Body of pancreas (tissue), 4 donors: ENCODE results near the gene PRDX2. TPM values are rescaled to one million over a fixed set of nuclear protein-coding genes. Genes with fewer than 3 reads are reported as not detected.
"Not testable (repeated sequence)": the region's sequence is repeated elsewhere in the genome, so short reads cannot be mapped to it uniquely, and the experiment has no call there.

Experiments
- ATAC-seq: fragments of 150-250 bp; one replicate; pipeline ENCODE4 v1.9.1; 2016
- DNase-seq, 4 donors: peaks; one replicate each; pipeline ENCODE4 v3.0.0-alpha.2; 2019
- H3K27ac ChIP-seq, 4 donors: fragments of 200-600 bp; sonication (generic); 1 replicate in 3 of 4; 2 replicates in 1 of 4; pipeline versions ENCODE4 v1.5.1 to v1.6.1; 2016 to 2019; ENCODE audit warnings: mild to moderate bottlenecking in 1 of 4, mixed read lengths in 1 of 4, moderate library complexity in 1 of 4
- H3K27me3 ChIP-seq, 2 donors: fragments of 200-600 bp; sonication (generic); one replicate each; pipeline ENCODE4 v1.6.0; 2016; ENCODE audit warnings: mild to moderate bottlenecking in 1 of 2
- H3K36me3 ChIP-seq, 2 donors: fragments of 200-600 bp; sonication (generic); replicated peaks in 1 of 2; 2 replicates each; pipeline ENCODE4 v1.5.1; 2016; ENCODE audit warnings: low read depth in 2 of 2; ENCODE audit not compliant: insufficient read depth in 1 of 2
- H3K4me1 ChIP-seq: fragments of 200-600 bp; sonication (generic); one replicate; pipeline ENCODE4 v1.6.0; 2016
- H3K4me3 ChIP-seq, 2 donors: fragments of 200-600 bp; sonication (generic); 1 replicate in 1 of 2; 2 replicates in 1 of 2; pipeline ENCODE4 v1.5.1; 2016 to 2019
- H3K9me3 ChIP-seq, 3 donors: fragments of 200-600 bp; sonication (generic); 1 replicate in 2 of 3; 2 replicates in 1 of 3; pipeline ENCODE4 v1.5.1; 2016
- CTCF ChIP-seq, 7 experiments: fragments of 450-650 bp in 4 of 7; fragments of 200-600 bp in 3 of 7; sonication (generic) in 3 of 7; IDR thresholded peaks; one replicate each; pipeline ENCODE4 v1.5.1; 2016 to 2019; ENCODE audit warnings: antibody characterized with exemption in 7 of 7
- POLR2A ChIP-seq, 3 donors: fragments of 450-650 bp; IDR thresholded peaks; one replicate each; pipeline ENCODE4 v1.6.1; 2016; ENCODE audit warnings: antibody characterized with exemption in 3 of 3, mild to moderate bottlenecking in 2 of 3
- WGBS, 2 donors: methylation state at CpG; one replicate each; pipeline ENCODE4 v1.1.5; 2017; 5-methylcytosine and 5-hydroxymethylcytosine counted together
- intact Hi-C: fragments of 100-400 bp; cut with DNase I; formaldehyde crosslinking; loops from one replicate; pipeline ENCODE4 v1.15.1; 2023
- total RNA-seq, 2 donors: library from RNA; depleted of rRNA; stranded (reverse); fragments of >200 nt; gene quantifications; one replicate each; pipeline ENCODE4 v1.1.0, GENCODE V29; 2016

The PRDX2 gene
- 100 to 1,000 TPM; 105 to 146 TPM for total RNA-seq

GRCh38 chr19:12801466-12802266 lies at the start of gene PRDX2, which contains the start of gene THSD8:
TSS of gene PRDX2 (minus strand) at chr19:12801800. CDS start at chr19:12801261, 539 bp downstream.
TSS of gene THSD8 (plus strand) at chr19:12802069. CDS start at chr19:12802072, 3 bp downstream.
- H3K4me1 ChIP-seq = peaks cover 33% of the 10 kb centered on the region
- H3K27ac ChIP-seq = peak within 1 kb of the TSS; percentile 66 to 80 (median 75)
- intact Hi-C loops = loop anchor here (5.0 kb wide), 1 partner anchor 39 kb away; no protein-coding TSS in a partner anchor
- no peaks in the 10 kb centered on the region for H3K36me3 ChIP-seq
- peak within 1 kb of the TSS; percentile 50 to 73 for H3K4me3 ChIP-seq
- WGBS, 2 donors = 0 to 1% methylated on average over 4 to 76 of the region's 78 CpGs
- no peaks in the 10 kb centered on the region for H3K27me3 ChIP-seq
- peak; percentile 84 to 90 (median 88) for DNase-seq
- TF ChIP-seq CTCF (IDR thresholded peaks at IDR 0.05) (peak in 1 of 7 experiments; percentile 13), POLR2A (IDR thresholded peaks at IDR 0.05) (peak; percentile 96 to 99 (median 99))
- no peaks in the 10 kb centered on the region for H3K9me3 ChIP-seq
- peak; percentile 87 for ATAC-seq

GRCh38 chr19:12847159-12848139 lies 45.8 kb upstream of the PRDX2 start:
- no peak overlapping the region for H3K4me3 ChIP-seq
- H3K27ac ChIP-seq = no peak overlapping the region
- no peaks in the 10 kb centered on the region for H3K36me3 ChIP-seq
- peak; percentile 85 to 92 (median 88) for DNase-seq
- WGBS, 2 donors = 10 to 31% methylated on average over 12 to 62 of the region's 69 CpGs
- TF ChIP-seq CTCF (IDR thresholded peaks at IDR 0.05) = peak; percentile 93 to 99 (median 98)
- TF ChIP-seq POLR2A (IDR thresholded peaks at IDR 0.05) = no peak
- ATAC-seq = peak; percentile 97
- peaks cover 9% of the 10 kb centered on the region for H3K4me1 ChIP-seq
- H3K27me3 ChIP-seq = peaks cover 0 to 2% of the 10 kb centered on the region in 2 donors
- intact Hi-C loops = no loop called here
- H3K9me3 ChIP-seq = no peaks in the 10 kb centered on the region

GRCh38 chr19:12846613-12847012 lies 45.0 kb upstream of the PRDX2 start:
- H3K36me3 ChIP-seq, H3K4me1 ChIP-seq, H3K9me3 ChIP-seq, H3K27me3 ChIP-seq, H3K27ac ChIP-seq, H3K4me3 ChIP-seq, ATAC-seq, intact Hi-C loops, DNase-seq: not testable (repeated sequence)
- 75 to 79% methylated on average over 7 of the region's 7 CpGs for WGBS, 2 donors

- Histone ChIP-seq H3K4me1 (peaks cover 19% of the 10 kb centered on the region), H3K27me3 (peaks cover 0 to 17% of the 10 kb centered on the region in 2 donors), H3K4me3 (no peak overlapping the region), H3K27ac (no peak overlapping the region), H3K9me3 (no peaks in the 10 kb centered on the region), H3K36me3 (no peaks in the 10 kb centered on the region)
- WGBS, 2 donors = 47 to 63% methylated on average over 3 of the region's 3 CpGs
- intact Hi-C loops = loop anchor here (5.0 kb wide), 1 partner anchor 82 kb away; no protein-coding TSS in a partner anchor
- no peak for TF ChIP-seq CTCF (IDR thresholded peaks at IDR 0.05)
- no peak for TF ChIP-seq POLR2A (IDR thresholded peaks at IDR 0.05)
- no peak for DNase-seq
- no peak for ATAC-seq
Measured at GRCh38 chr19:12843999-12844732, 42.6 kb upstream of the PRDX2 start.
